HEK293T (cell line): ENCODE data around the gene C10orf95.

Experiments
- CTCF ChIA-PET: fragments of 350-600 bp; formaldehyde crosslinking; extraction: SDS; loops from one replicate; lab custom pipeline; 2021; ENCODE audit warnings: antibody characterized with exemption, inconsistent platforms; lab: Yijun Ruan, JAX
- POLR2A ChIA-PET: fragments of 350-600 bp; formaldehyde crosslinking; extraction: SDS; loops from one replicate; lab custom pipeline; 2020; ENCODE audit warnings: antibody characterized with exemption, inconsistent platforms; lab: Yijun Ruan, JAX
- DNase-seq: peaks from one replicate; pipeline ENCODE4 v3.0.0; 2012; ENCODE audit warnings: mixed read lengths; ENCODE audit errors: extremely low spot score
- ARNT ChIP-seq: fragments of 450-650 bp; IDR thresholded peaks from 2 replicates; pipeline ENCODE4 v1.6.1; 2017; ENCODE audit warnings: mild to moderate bottlenecking
- BHLHE40 ChIP-seq: fragments of 450-650 bp; IDR thresholded peaks from 2 replicates; pipeline ENCODE4 v1.6.1; 2016; ENCODE audit warnings: mild to moderate bottlenecking, moderate library complexity, borderline replicate concordance
- CTBP1 ChIP-seq: fragments of 450-650 bp; IDR thresholded peaks from 2 replicates; pipeline ENCODE4 v1.6.1; 2016; ENCODE audit warnings: borderline replicate concordance
- ELF4 ChIP-seq: fragments of 450-650 bp; IDR thresholded peaks from 2 replicates; pipeline ENCODE4 v1.6.1; 2017; ENCODE audit warnings: antibody characterized with exemption
- FOXA1 ChIP-seq: fragments of 450-650 bp; IDR thresholded peaks from 2 replicates; pipeline ENCODE4 v1.6.1; 2016; ENCODE audit warnings: mild to moderate bottlenecking
- FOXK2 ChIP-seq: fragments of 450-650 bp; IDR thresholded peaks from 2 replicates; pipeline ENCODE4 v1.6.1; 2016; ENCODE audit warnings: mild to moderate bottlenecking
- FOXM1 ChIP-seq: fragments of 450-650 bp; IDR thresholded peaks from 2 replicates; pipeline ENCODE4 v1.6.1; 2017; ENCODE audit warnings: mild to moderate bottlenecking, borderline replicate concordance
- HDGF ChIP-seq: fragments of 450-650 bp; IDR thresholded peaks from 2 replicates; pipeline ENCODE4 v1.6.1; 2017; ENCODE audit warnings: antibody characterized with exemption, borderline replicate concordance
- L3MBTL2 ChIP-seq: fragments of 450-650 bp; conservative IDR thresholded peaks from 2 replicates; pipeline ENCODE4 v1.6.1; 2016; ENCODE audit warnings: mild to moderate bottlenecking
- LEF1 ChIP-seq: fragments of 450-650 bp; IDR thresholded peaks from 2 replicates; pipeline ENCODE4 v1.6.1; 2017; ENCODE audit warnings: mild to moderate bottlenecking, borderline replicate concordance
- NFRKB ChIP-seq: fragments of 450-650 bp; IDR thresholded peaks from 2 replicates; pipeline ENCODE4 v1.6.1; 2016; ENCODE audit warnings: mild to moderate bottlenecking, moderate library complexity
- PKNOX1 ChIP-seq: fragments of 450-650 bp; IDR thresholded peaks from 2 replicates; pipeline ENCODE4 v1.6.1; 2016
- SP1 ChIP-seq: fragments of 450-650 bp; IDR thresholded peaks from 2 replicates; pipeline ENCODE4 v1.6.1; 2017
- SUZ12 ChIP-seq: fragments of 450-650 bp; IDR thresholded peaks from 2 replicates; pipeline ENCODE4 v1.6.1; 2016; ENCODE audit warnings: mild to moderate bottlenecking
- TARDBP ChIP-seq: fragments of 450-650 bp; IDR thresholded peaks from 2 replicates; pipeline ENCODE4 v1.6.1; 2016
- ZNF384 ChIP-seq: fragments of 450-650 bp; IDR thresholded peaks from 2 replicates; pipeline ENCODE4 v1.6.1; 2016

The C10orf95 gene

DNA sequence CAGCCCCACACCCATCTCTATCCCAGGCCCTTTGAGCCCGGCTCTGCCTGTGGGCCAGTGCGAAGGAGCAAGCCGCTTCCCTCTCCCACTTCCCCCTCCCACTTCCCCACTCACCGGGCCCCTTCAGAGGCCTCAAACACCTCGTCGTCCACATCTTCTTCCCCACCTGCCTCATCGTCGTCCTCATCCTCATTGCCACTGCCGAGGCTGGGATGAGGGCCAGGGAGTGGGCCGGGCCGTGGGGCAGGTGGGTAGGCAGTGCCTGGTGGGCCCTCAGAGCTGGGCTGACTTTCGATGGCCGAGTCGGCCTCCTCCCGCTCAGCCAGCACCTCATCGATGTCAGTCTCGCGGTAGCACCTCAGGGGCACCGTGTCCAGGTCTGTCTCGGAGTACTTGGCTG lies 36.6 kb downstream of the C10orf95 start:
- no peak for DNase-seq
- ChIA-PET POLR2A (interaction anchor here (0.7 to 1.1 kb wide), 2 partner anchors 18 to 191 kb away, joined by 3 to 4 read pairs; partner anchors contain the start of gene CUEDC2), CTCF (no interaction called here)
- TF ChIP-seq ELF4: no peak
- TF ChIP-seq CTBP1: no peak
- TF ChIP-seq FOXA1: no peak
- no peak for TF ChIP-seq ZNF384
- TF ChIP-seq PKNOX1: no peak
- no peak for TF ChIP-seq SUZ12
- TF ChIP-seq LEF1: no peak
- TF ChIP-seq BHLHE40: no peak
- no peak for TF ChIP-seq HDGF

DNA sequence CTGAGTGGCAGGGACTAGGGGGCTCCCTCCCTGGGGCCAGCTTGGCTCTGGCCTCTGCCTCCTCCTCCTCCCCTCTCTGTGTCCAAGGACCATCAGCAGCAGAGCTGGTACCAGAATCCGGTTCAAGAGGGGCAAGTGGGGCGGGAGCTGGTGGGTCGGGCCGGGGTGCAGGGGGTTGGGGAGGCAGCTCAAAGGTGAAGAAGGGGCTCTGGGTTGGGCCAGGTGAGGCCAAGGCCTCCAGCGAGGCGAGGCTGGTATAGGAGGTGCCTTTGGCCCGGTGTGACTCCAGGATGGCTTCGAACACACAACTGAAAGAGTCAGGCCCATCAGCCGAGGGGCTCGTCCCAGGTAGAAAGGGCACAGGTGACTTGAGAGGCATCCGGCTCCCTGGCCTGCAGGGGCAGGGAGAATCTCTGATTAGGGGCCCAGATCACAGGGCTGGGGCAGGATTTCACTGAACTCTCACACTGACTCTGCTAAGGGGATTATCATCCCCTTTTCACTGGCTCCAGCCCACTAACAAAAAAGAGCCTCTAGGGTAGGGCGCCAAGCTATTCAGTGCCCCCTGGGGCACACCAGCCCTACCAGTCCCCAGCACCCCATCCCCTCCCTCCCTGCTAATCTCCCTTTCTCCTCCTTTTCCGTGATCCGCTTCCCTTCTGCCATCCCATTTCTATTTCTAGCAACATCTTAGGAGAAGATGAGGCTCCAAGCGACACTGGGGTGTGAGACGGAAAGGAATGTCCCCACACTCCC lies 37.4 kb downstream of the C10orf95 start:
- TF ChIP-seq ZNF384: no peak
- TF ChIP-seq PKNOX1: no peak
- TF ChIP-seq CTBP1: no peak
- no peak for TF ChIP-seq FOXK2
- TF ChIP-seq SP1: no peak
- no peak for TF ChIP-seq FOXA1
- TF ChIP-seq ELF4: no peak
- TF ChIP-seq NFRKB: no peak
- TF ChIP-seq FOXM1: no peak
- TF ChIP-seq ARNT: no peak
- TF ChIP-seq BHLHE40: no peak
- no peak for TF ChIP-seq TARDBP
- no peak for TF ChIP-seq HDGF
- no peak for DNase-seq
- CTCF ChIA-PET: interaction anchor here (0.6 to 1.3 kb wide), 2 partner anchors 10 to 594 kb away, joined by 3 to 4 read pairs; no protein-coding TSS in a partner anchor
- POLR2A ChIA-PET: interaction anchor here (1.1 to 1.6 kb wide), 2 partner anchors 13 to 190 kb away, joined by 3 read pairs; no protein-coding TSS in a partner anchor

DNA sequence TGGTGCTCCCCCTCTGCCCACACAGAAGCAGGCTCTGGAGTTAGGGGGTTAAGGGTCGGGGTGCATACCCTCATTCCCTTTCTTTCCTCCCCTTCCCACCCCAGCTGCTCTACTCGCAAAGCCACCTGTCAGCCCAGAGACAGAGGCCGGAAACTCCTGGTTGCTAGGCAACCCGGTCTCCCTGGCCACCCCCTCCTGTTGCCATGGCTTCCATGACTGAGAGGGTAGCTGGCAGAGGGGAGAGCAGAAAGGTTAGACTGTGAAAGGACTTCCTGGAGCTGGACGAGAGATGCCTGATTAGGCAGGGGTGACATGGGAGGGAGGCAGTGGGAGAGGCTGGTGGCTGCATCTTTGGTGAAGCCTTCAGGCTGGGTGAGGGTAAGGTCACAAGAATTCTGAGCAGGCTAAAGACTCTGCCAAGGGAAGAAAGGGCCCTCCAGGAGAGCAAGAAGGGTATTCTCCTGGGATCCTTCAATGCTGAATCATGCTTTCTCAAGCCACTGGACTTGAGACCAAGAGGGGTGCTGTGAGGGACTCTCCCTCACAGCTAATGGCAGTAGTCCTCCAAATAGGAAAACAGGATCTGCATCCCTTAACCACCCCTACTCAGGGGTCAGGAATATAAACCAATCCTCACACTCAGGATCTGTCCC lies 38.2 kb downstream of the C10orf95 start:
- POLR2A ChIA-PET: interaction anchor here (1.6 to 1.7 kb wide), 2 partner anchors 14 to 37 kb away, joined by 3 to 7 read pairs; no protein-coding TSS in a partner anchor
- DNase-seq: no peak
- CTCF ChIA-PET: interaction anchor here (1.3 kb wide), 1 partner anchor 10 kb away, joined by 3 read pairs; no protein-coding TSS in a partner anchor
- no peak for TF ChIP-seq CTBP1
- no peak for TF ChIP-seq L3MBTL2
- no peak for TF ChIP-seq PKNOX1
- no peak for TF ChIP-seq LEF1
- TF ChIP-seq SP1: no peak
- no peak for TF ChIP-seq ZNF384
- no peak for TF ChIP-seq HDGF
- TF ChIP-seq BHLHE40: no peak

GRCh38 chr10:102412293-102412692 lies 39.0 kb downstream of the C10orf95 start:
- TF ChIP-seq FOXM1 (no peak), LEF1 (no peak), CTBP1 (no peak)
- ChIA-PET POLR2A (interaction anchor here (1.4 to 1.7 kb wide), 3 partner anchors 15 to 38 kb away, joined by 3 to 7 read pairs (median 3); partner anchors contain the start of gene CUEDC2), CTCF (interaction anchor here (1.1 to 1.2 kb wide), 2 partner anchors 9 to 13 kb away, joined by 4 to 5 read pairs; no protein-coding TSS in a partner anchor)
- DNase-seq: no peak

- POLR2A ChIA-PET: interaction anchor here (1.1 to 2.2 kb wide), 4 partner anchors 8 to 39 kb away, joined by 3 to 7 read pairs (median 5); partner anchors contain the start of genes CUEDC2, FBXL15 and NFKB2
- CTCF ChIA-PET: interaction anchor here (0.6 to 1.2 kb wide), 3 partner anchors 8 to 242 kb away, joined by 4 to 5 read pairs (median 4); no protein-coding TSS in a partner anchor
- TF ChIP-seq CTBP1 (no peak), BHLHE40 (no peak), FOXM1 (no peak), ELF4 (no peak), L3MBTL2 (no peak), ZNF384 (no peak), FOXK2 (no peak), HDGF (no peak), LEF1 (no peak), ARNT (no peak), NFRKB (no peak)
- DNase-seq: no peak
Measured at GRCh38 chr10:102411341-102412255, 39.7 kb downstream of the C10orf95 start.
